HG03457 (cell line): ENCODE measurements around the gene SLMAP.
"Not testable (repeated sequence)": the region's sequence is repeated elsewhere in the genome, so short reads cannot be mapped to it uniquely, and the experiment has no call there.

ENCODE experiments used
- ATAC-seq: cut with Tn5 transposase; IDR thresholded peaks from one replicate; pipeline ENCODE4 v1.9.1; 2021; ENCODE audit warnings: moderate number of reproducible peaks; ENCODE audit not compliant: unreplicated experiment

Gene SLMAP

DNA sequence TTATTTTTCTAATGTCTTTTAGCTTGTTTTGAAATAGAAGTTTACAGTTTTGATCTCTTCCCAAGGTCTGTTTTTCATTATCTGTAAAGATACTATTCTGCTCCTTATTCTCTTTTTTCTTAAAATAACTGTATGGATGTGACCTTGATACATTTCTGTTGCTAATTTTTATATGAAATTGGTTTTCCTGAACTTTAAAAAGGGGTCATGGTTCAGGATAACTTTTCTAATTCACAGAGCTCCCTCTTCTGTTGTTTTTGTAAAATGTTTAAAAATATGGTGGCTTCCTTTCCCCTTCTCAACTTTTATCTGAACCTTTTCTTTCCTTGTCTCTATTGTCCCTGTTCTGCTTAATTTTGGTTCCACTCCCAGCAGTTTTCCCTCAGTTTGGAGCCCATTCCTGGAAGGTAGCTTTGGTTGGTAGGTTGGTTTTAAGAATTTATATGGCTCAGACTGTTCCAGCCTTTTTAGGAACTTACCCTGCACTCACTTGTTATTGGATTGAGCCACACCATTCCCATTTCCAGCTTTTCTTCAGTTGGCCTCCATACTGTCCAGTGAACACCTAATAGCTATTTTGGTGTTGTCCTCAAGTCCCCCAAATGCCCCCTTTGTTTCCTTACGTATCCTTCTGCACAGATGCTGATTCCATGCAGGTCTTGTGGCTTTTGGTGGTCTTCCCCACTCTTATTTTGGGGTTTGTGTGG is 70.3 kb downstream of the SLMAP start:
- no peak for ATAC-seq

- ATAC-seq: no peak
Measured at GRCh38 chr3:57826952-57827723, 71.0 kb downstream of the SLMAP start.

DNA sequence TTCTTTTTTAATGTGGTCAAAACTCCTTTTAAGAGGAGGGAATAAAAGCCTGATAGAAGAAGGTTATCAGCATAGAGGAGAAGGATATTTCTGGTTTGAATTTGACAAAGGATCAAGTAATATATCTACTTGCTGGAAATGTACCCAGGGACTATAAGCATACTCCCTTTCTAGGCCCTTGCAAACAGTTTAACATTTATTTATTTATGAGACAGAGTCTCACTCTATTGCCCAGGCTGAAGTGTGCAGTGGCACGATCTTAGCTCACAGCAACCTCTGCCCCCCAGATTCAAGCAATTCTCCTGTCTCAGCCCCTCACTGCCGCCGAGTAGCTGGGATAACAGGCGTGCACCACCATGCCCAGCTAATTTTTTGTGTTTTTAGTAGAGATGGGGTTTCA is 71.6 kb downstream of the SLMAP start:
- no peak for ATAC-seq

DNA sequence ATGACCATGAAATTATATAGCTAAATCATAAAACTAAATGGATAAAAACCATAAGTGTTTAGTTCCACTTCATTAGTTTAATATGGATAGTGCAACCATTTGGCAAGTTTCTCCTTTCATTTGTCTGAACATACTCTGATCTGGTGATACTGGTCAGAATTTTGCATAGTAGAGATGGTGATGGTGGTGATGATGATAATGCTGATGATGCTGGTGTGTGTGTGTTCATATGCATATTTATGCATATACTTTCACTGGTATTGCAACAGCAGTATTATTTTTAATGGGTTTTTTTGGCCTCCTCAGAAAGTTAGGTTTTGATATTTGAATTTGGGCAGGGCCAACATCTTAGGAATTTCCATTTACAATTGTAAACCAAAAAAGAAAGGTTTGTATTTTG is 76.4 kb downstream of the SLMAP start:
- no peak for ATAC-seq

- no peak for ATAC-seq
Measured at GRCh38 chr3:57832900-57833313, 76.8 kb downstream of the SLMAP start.

GRCh38 chr3:57833763-57834162 is 77.7 kb downstream of the SLMAP start:
- ATAC-seq: no peak

- no peak for ATAC-seq
Measured at GRCh38 chr3:57837686-57838085, 81.6 kb downstream of the SLMAP start.

GRCh38 chr3:57838627-57839026 is 82.5 kb downstream of the SLMAP start:
- ATAC-seq: no peak

DNA sequence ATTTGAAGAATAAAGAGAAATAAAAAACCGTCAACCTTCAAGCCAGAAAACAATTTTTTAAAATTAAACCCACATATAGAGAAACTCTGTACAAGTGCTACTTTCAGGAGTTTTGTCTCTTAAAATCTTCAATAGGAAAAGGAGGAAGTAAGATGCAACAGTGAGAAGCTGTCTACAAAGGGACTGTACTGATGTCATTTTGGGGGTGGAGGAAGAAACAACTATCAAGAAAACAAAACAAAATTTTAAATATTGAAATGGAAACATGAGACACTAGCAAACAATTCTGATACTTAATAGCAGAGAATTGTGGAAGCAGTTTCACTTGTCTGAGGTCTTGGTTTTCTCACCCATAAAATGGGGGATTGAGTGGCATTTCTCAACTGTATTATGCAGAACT is 84.4 kb downstream of the SLMAP start:
- ATAC-seq: no peak

GRCh38 chr3:57841818-57842217 is 85.7 kb downstream of the SLMAP start:
- ATAC-seq: no peak

DNA sequence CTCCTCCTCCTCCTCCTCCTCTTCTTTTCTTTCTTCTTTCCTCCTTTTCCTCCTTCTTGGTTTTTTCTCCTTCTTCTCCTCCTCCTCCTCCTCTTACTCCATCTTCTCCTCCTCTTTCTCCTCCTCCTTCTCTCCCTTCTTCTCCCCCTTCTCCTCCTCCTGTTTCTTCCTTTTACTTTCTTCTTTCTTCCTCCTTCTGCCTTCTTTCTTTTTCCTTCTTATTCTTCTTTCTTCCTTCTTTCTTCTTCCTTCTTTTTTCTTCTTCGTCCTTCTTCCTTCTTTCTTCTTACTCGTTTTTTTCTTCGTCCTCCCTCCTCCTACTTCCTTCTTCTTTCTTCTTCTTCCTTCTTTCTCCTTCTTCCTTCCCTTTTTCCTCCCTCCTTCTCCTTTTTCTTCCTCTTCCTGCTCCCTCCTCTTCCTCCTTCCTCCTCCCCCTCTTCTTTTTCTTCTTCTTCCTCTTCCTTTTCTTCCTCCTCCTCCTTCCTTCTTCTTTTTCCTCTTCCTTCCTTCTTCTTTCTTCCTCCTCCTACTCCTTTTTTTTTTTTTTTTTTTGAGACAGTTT is 92.1 kb downstream of the SLMAP start:
- ATAC-seq: no peak

- ATAC-seq: no peak
Measured at GRCh38 chr3:57851304-57851703, 95.2 kb downstream of the SLMAP start.

- no peak for ATAC-seq
Measured at GRCh38 chr3:57852896-57853295, 96.8 kb downstream of the SLMAP start.

DNA sequence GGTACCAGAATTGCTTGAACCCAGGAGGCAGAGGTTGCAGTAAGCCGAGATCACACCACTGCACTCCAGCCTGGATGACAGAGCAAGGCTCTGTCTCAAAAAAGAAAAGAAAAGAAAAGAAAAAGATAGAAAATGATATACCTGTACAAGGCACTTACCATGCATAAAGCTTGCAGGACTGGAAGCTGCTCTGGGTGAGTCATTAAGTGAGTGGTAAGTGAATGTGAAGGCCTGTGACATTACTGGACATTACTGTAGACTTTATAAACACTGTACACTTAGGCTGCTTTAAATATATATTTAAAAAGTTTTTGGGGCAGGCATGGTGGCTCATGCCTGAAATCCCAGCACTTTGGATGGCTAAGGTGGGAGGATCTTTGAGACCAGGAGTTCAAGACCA is 99.2 kb downstream of the SLMAP start:
- no peak for ATAC-seq

DNA sequence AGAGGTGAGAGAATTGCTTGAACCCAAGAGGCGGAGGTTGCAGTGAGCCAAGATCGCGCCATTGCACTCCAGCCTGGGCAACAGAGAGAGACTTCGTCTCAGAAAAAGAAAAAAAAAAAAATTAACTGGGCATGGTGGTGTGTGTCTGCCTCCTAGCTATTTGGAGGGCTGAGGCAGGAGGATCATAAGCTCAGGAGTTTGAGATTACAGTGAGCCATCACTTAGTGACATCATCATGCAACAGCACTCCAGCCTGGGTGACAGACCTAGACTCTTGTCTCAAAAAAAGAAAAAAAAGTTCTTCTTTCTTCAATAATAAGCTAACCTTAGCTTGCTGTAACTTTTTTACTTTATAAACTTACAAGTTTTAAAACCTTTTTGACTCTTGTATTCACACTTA is 99.8 kb downstream of the SLMAP start:
- ATAC-seq: no peak

GRCh38 chr3:57856675-57857074 is 100.6 kb downstream of the SLMAP start:
- no peak for ATAC-seq

- ATAC-seq: no peak
Measured at GRCh38 chr3:57862894-57863293, 106.8 kb downstream of the SLMAP start.

DNA sequence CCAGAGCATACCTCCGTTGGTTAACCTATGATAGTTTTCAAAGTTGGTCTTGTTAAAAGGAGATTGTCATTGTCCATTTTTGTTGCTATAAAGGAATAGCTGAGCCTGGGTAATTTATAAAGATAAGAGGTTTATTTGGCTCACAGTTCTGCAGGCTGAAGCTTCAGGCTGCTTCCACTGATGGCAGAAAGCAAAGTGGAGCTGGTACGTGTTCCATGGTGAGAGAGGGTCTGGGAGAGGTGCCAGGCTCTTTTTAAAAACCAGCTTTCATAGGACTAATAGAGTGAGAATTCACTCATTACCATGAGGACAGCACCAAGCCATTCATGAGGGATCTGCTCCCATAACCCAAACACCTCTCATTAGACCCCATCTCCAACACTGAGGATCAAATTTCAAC is 107.3 kb downstream of the SLMAP start:
- ATAC-seq: no peak

GRCh38 chr3:57864853-57865252 is 108.7 kb downstream of the SLMAP start:
- no peak for ATAC-seq

DNA sequence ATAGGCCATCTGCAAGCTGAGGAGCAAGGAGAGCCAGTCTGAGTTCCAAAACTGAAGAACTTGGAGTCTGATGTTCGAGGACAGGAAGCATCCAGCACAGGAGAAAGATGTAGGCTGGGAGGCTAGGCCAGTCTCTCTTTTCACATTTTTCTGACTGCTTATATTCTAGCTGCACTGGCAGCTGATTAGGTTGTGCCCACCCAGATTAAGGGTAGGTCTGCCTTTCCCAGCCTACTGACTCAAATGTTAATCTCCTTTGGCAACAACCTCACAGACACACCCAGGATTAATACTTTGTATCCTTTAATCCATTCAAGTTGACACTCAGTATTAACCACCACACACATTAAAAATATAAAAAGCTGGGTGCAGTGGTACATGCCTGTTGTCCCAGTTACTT is 113.0 kb downstream of the SLMAP start:
- ATAC-seq: not testable (repeated sequence)

- ATAC-seq: no peak
Measured at GRCh38 chr3:57872606-57873005, 116.5 kb downstream of the SLMAP start.

DNA sequence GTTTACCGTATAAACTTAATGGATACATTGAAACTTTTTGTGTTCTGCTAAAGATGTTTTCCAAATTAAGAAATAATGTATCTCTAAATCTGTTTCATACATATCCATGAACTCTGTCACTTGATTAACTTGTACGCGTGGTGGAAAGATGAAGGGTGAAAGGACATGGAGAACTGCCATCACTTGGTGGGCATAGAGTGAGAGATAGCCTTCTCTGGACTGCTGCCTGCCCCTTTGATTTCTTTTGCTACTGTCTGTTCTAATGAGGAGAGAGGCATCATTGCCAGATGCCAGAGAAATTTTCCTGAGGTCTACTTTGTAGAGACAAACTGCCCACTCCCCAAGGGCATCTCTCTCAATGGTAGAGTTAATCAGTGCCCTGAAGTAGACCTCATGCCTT is 120.5 kb downstream of the SLMAP start:
- no peak for ATAC-seq
